HG02852 (cell line): ENCODE data around the gene GMPS.
"Not testable (repeated sequence)": the region's sequence is repeated elsewhere in the genome, so short reads cannot be mapped to it uniquely, and the experiment has no call there.

Experiments
- ATAC-seq: cut with Tn5 transposase; IDR thresholded peaks from one replicate; pipeline ENCODE4 v1.9.1; 2021; ENCODE audit warnings: mild to moderate bottlenecking, moderate library complexity; ENCODE audit not compliant: unreplicated experiment

GMPS gene

GRCh38 chr3:155871746-155872158 is 1.3 kb downstream of the GMPS start:
- ATAC-seq, result peak; percentile 1

GRCh38 chr3:155872904-155873646 is 2.6 kb downstream of the GMPS start:
- no peak for ATAC-seq

- ATAC-seq, result no peak
Measured at GRCh38 chr3:155876037-155876436, 5.6 kb downstream of the GMPS start.

GRCh38 chr3:155876503-155876902 is 6.1 kb downstream of the GMPS start:
- ATAC-seq, result no peak

- no peak for ATAC-seq
Measured at GRCh38 chr3:155880286-155880685, 9.8 kb downstream of the GMPS start.

- ATAC-seq, result no peak
Measured at GRCh38 chr3:155884292-155884691, 13.8 kb downstream of the GMPS start.

GRCh38 chr3:155885292-155885691 is 14.8 kb downstream of the GMPS start:
- no peak for ATAC-seq

- ATAC-seq, result not testable (repeated sequence)
Measured at GRCh38 chr3:155886348-155886747, 15.9 kb downstream of the GMPS start.

- ATAC-seq, result no peak
Measured at GRCh38 chr3:155886915-155887314, 16.5 kb downstream of the GMPS start.

- no peak for ATAC-seq
Measured at GRCh38 chr3:155889212-155889611, 18.8 kb downstream of the GMPS start.

GRCh38 chr3:155889952-155890351 is 19.5 kb downstream of the GMPS start:
- ATAC-seq, result no peak

GRCh38 chr3:155890671-155891190 is 20.3 kb downstream of the GMPS start:
- ATAC-seq, result peak; percentile 60

GRCh38 chr3:155891321-155891720 is 20.9 kb downstream of the GMPS start:
- ATAC-seq, result no peak

GRCh38 chr3:155895379-155895900 is 25.0 kb downstream of the GMPS start:
- ATAC-seq, result no peak

GRCh38 chr3:155906900-155907299 is 36.5 kb downstream of the GMPS start:
- no peak for ATAC-seq

GRCh38 chr3:155908086-155908485 is 37.6 kb downstream of the GMPS start:
- ATAC-seq, result no peak

- ATAC-seq, result no peak
Measured at GRCh38 chr3:155908605-155909004, 38.2 kb downstream of the GMPS start.

GRCh38 chr3:155912090-155912489 is 41.6 kb downstream of the GMPS start:
- ATAC-seq, result no peak

GRCh38 chr3:155912579-155913190 is 42.2 kb downstream of the GMPS start:
- no peak for ATAC-seq

GRCh38 chr3:155917781-155918180 is 47.3 kb downstream of the GMPS start:
- no peak for ATAC-seq

GRCh38 chr3:155919728-155920127 is 49.3 kb downstream of the GMPS start:
- ATAC-seq, result no peak

- ATAC-seq, result no peak
Measured at GRCh38 chr3:155921486-155921885, 51.0 kb downstream of the GMPS start.
